Vagina (tissue), 2 donors: ENCODE measurements around the gene TXNRD3. TPM values are rescaled to one million over a fixed set of nuclear protein-coding genes. Genes with fewer than 3 reads are reported as not detected.

Experiments used
- DNase-seq, 2 donors: peaks; one replicate each; pipeline ENCODE4 v3.0.0-alpha.2; 2017; ENCODE audit errors: extremely low spot score in 2 of 2
- H3K27ac ChIP-seq: fragments of 200-600 bp; sonication (generic); one replicate; pipeline ENCODE4 v1.5.1; 2019
- H3K27me3 ChIP-seq: fragments of 200-600 bp; sonication (generic); one replicate; pipeline ENCODE4 v1.5.1; 2019
- H3K36me3 ChIP-seq, 2 donors: fragments of 200-600 bp; sonication (generic); one replicate each; pipeline ENCODE4 v1.5.1; 2017 to 2019
- H3K4me1 ChIP-seq: fragments of 200-600 bp; sonication (generic); one replicate; pipeline ENCODE4 v1.5.1; 2019
- H3K4me3 ChIP-seq, 2 donors: fragments of 200-600 bp; sonication (generic); 1 replicate in 1 of 2; 2 replicates in 1 of 2; pipeline ENCODE4 v1.5.1; 2016 to 2019
- H3K9me3 ChIP-seq: fragments of 200-600 bp; sonication (generic); one replicate; pipeline ENCODE4 v1.5.1; 2019
- POLR2A ChIP-seq, 2 donors: fragments of 450-650 bp; IDR thresholded peaks; one replicate each; pipeline ENCODE4 v1.6.1; 2017; ENCODE audit warnings: antibody characterized with exemption in 2 of 2, mild to moderate bottlenecking in 2 of 2, moderate library complexity in 2 of 2
- POLR2AphosphoS5 ChIP-seq, 2 donors: sonication (generic); formaldehyde crosslinking; IDR thresholded peaks; one replicate each; pipeline ENCODE4 v1.9.0; 2017; ENCODE audit warnings: antibody characterized with exemption in 2 of 2, mild to moderate bottlenecking in 2 of 2, low read depth in 1 of 2; ENCODE audit not compliant: insufficient read depth in 1 of 2
- intact Hi-C: fragments of 100-400 bp; cut with DNase I; formaldehyde crosslinking; loops from one replicate; pipeline ENCODE4 v1.15.1; 2023
- total RNA-seq: library from RNA; depleted of rRNA; stranded (reverse); fragments of >200 nt; gene quantifications from one replicate; pipeline ENCODE4 v1.2.3, GENCODE V29; 2016
- TF ChIP-seq, protein P1 (sequence below), 3 experiments: fragments of 450-650 bp in 2 of 3; fragments of 200-600 bp in 1 of 3; sonication (generic) in 1 of 3; IDR thresholded peaks; one replicate each; pipeline ENCODE4 v1.5.1; 2017 to 2019; ENCODE audit warnings: antibody characterized with exemption in 3 of 3, mild to moderate bottlenecking in 2 of 3, moderate library complexity in 2 of 3

Gene TXNRD3
- total RNA-seq, 1 donor from 2014 or later = 7.1 TPM

GRCh38 chr3:126620738-126621137 is 34.2 kb downstream of the TXNRD3 start:
- H3K9me3 ChIP-seq = no peaks in the 10 kb centered on the region
- intact Hi-C loops = no loop called here
- DNase-seq = no peak
- H3K4me3 ChIP-seq = no peak overlapping the region
- no peak overlapping the region for H3K27ac ChIP-seq
- H3K27me3 ChIP-seq = no peaks in the 10 kb centered on the region
- H3K4me1 ChIP-seq = no peaks in the 10 kb centered on the region
- H3K36me3 ChIP-seq = no peaks in the 10 kb centered on the region
- TF ChIP-seq, protein P1, sequence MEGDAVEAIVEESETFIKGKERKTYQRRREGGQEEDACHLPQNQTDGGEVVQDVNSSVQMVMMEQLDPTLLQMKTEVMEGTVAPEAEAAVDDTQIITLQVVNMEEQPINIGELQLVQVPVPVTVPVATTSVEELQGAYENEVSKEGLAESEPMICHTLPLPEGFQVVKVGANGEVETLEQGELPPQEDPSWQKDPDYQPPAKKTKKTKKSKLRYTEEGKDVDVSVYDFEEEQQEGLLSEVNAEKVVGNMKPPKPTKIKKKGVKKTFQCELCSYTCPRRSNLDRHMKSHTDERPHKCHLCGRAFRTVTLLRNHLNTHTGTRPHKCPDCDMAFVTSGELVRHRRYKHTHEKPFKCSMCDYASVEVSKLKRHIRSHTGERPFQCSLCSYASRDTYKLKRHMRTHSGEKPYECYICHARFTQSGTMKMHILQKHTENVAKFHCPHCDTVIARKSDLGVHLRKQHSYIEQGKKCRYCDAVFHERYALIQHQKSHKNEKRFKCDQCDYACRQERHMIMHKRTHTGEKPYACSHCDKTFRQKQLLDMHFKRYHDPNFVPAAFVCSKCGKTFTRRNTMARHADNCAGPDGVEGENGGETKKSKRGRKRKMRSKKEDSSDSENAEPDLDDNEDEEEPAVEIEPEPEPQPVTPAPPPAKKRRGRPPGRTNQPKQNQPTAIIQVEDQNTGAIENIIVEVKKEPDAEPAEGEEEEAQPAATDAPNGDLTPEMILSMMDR (IDR thresholded peaks at IDR 0.05) = no peak
- no peak for TF ChIP-seq POLR2AphosphoS5 (IDR thresholded peaks at IDR 0.05; ENCODE audit: insufficient read depth in 1 of 2, low read depth in 1 of 2)
- no peak for TF ChIP-seq POLR2A (IDR thresholded peaks at IDR 0.05)

GRCh38 chr3:126618760-126619159 is 36.2 kb downstream of the TXNRD3 start:
- Histone ChIP-seq H3K4me1 (no peaks in the 10 kb centered on the region), H3K27ac (no peak overlapping the region), H3K4me3 (no peak overlapping the region), H3K36me3 (no peaks in the 10 kb centered on the region), H3K9me3 (no peaks in the 10 kb centered on the region), H3K27me3 (no peaks in the 10 kb centered on the region)
- intact Hi-C loops = no loop called here
- TF ChIP-seq POLR2A (IDR thresholded peaks at IDR 0.05) (no peak), POLR2AphosphoS5 (IDR thresholded peaks at IDR 0.05; ENCODE audit: insufficient read depth in 1 of 2, low read depth in 1 of 2) (no peak)
- TF ChIP-seq, protein P1 (IDR thresholded peaks at IDR 0.05) = no peak
- no peak for DNase-seq

GRCh38 chr3:126618021-126618420 is 36.9 kb downstream of the TXNRD3 start:
- TF ChIP-seq, protein P1 (IDR thresholded peaks at IDR 0.05) = no peak
- TF ChIP-seq POLR2AphosphoS5 (IDR thresholded peaks at IDR 0.05; ENCODE audit: insufficient read depth in 1 of 2, low read depth in 1 of 2) = no peak
- no peak for TF ChIP-seq POLR2A (IDR thresholded peaks at IDR 0.05)

GRCh38 chr3:126617571-126617970 is 37.4 kb downstream of the TXNRD3 start:
- Histone ChIP-seq H3K36me3 (no peaks in the 10 kb centered on the region), H3K4me1 (no peaks in the 10 kb centered on the region), H3K4me3 (no peak overlapping the region), H3K27ac (no peak overlapping the region), H3K27me3 (no peaks in the 10 kb centered on the region), H3K9me3 (no peaks in the 10 kb centered on the region)
- intact Hi-C loops = no loop called here
- TF ChIP-seq POLR2AphosphoS5 (IDR thresholded peaks at IDR 0.05; ENCODE audit: insufficient read depth in 1 of 2, low read depth in 1 of 2) (no peak), POLR2A (IDR thresholded peaks at IDR 0.05) (no peak)
- TF ChIP-seq, protein P1 (IDR thresholded peaks at IDR 0.05) = no peak
- no peak for DNase-seq

More at GRCh38 chr3:126618021-126618420, 36.9 kb downstream of the TXNRD3 start:
- Histone ChIP-seq H3K27me3 (no peaks in the 10 kb centered on the region), H3K4me1 (no peaks in the 10 kb centered on the region), H3K9me3 (no peaks in the 10 kb centered on the region), H3K4me3 (no peak overlapping the region), H3K27ac (no peak overlapping the region), H3K36me3 (no peaks in the 10 kb centered on the region)
- no peak for DNase-seq
- intact Hi-C loops = no loop called here

- TF ChIP-seq POLR2A (IDR thresholded peaks at IDR 0.05) = no peak
- no peak for TF ChIP-seq POLR2AphosphoS5 (IDR thresholded peaks at IDR 0.05; ENCODE audit: insufficient read depth in 1 of 2, low read depth in 1 of 2)
- TF ChIP-seq, protein P1 (IDR thresholded peaks at IDR 0.05) = no peak
- Histone ChIP-seq H3K27me3 (no peaks in the 10 kb centered on the region), H3K36me3 (no peaks in the 10 kb centered on the region)
Observed at GRCh38 chr3:126616931-126617330, 38.0 kb downstream of the TXNRD3 start.

More at GRCh38 chr3:126616931-126617330, 38.0 kb downstream of the TXNRD3 start:
- Histone ChIP-seq H3K9me3 (no peaks in the 10 kb centered on the region), H3K27ac (no peak overlapping the region), H3K4me3 (no peak overlapping the region), H3K4me1 (no peaks in the 10 kb centered on the region)
- no peak for DNase-seq
- intact Hi-C loops = no loop called here
